NCI-H774 (cell line): ENCODE results near the gene CATSPERZ.

ENCODE experiments used
- DNase-seq: peaks from one replicate; lab custom pipeline; 2025; lab: John Stamatoyannopoulos, UW

The CATSPERZ gene

GRCh38 chr11:64263947-64264317 lies 36.2 kb upstream of the CATSPERZ start:
- no peak for DNase-seq

DNA sequence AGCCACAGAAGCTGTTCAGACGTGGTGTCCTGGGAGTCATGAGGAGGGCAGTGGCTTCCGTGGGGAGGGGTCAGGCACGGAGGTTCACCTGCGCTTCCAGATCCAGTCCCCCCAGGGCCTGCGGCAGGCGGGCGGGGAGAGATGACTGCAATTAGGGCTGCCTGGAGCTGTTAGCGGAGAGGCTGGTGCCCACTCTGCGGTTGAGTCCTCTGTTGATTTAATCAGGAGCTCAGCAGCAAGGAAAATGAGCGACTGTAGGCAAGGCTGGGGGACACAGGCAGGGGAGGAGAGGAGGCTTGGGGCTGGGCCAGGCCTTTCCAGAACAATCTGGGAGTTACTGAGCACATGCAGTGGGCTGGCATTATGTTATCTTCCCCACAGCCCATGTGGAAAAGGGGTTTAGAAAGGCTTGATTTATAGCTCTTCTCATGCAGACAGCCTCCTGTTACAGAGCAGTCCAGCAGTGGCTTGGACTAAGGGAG lies 35.7 kb upstream of the CATSPERZ start:
- no peak for DNase-seq

- DNase-seq: no peak
These were observed 34.7 kb upstream of the CATSPERZ start for GRCh38 chr11:64265176-64266160.

DNA sequence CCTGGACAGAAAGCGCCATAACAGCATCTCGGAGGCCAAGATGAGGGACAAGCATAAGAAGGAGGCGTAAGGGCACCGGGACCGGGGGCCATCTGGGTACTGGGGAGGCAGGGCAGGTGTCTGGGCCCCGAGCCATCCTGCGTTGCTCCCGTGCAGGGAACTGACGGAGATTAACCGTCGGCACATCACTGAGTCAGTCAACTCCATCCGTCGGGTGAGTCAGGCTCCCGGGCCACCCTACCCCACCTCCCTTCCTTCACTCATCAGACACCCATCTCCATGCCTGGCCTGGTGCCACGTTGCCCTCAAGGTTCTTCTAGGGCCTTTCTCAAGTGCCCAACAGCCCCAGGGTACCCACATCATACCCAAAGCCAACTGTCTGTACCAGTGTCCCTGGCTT lies 33.8 kb upstream of the CATSPERZ start:
- DNase-seq: no peak

GRCh38 chr11:64267207-64267945 lies 32.8 kb upstream of the CATSPERZ start:
- DNase-seq: no peak

DNA sequence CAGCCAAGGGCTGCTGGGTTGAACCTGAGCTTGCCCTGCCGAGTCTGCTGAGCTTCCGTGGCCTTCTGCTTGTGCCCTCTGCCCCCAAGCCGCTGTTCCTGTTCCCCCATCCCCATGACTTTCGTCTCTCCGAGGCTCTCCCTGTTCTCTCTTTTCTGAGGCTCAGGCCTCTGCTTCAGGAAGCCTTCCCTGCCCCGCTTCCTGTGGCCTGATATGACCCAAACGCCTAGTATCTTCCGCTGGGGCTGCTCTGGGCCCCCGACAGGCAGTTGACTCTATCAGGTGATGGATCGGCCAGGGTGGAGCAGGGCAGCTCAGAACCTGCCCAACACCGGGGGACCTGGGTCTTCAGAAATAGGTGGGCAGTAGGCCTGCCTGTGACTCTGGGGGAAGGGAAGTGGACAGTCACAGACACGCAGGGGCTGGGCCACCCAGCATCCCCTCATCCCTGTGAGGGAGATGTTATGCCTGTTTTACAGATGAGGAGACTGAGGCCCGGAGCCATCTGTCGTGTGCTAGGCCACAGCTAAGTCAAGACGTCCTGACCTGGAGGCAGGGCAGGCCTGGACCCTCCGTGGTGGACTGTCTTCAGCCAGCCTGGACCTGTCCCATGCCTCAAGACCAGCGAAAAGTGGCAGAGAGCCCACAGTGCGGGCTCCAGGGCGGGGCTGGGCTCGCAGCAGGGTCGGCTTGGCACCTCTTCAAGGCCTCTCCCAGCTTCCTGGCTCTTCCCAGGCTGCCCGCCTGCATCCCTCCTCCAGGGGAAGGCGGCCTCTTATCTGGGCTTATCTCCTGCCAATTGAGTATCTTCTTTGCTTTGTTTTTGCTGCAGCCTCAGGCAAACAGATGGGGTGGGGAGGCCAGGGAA lies 31.9 kb upstream of the CATSPERZ start:
- no peak for DNase-seq

- no peak for DNase-seq
These were observed 31.1 kb upstream of the CATSPERZ start for GRCh38 chr11:64268893-64269539.

DNA sequence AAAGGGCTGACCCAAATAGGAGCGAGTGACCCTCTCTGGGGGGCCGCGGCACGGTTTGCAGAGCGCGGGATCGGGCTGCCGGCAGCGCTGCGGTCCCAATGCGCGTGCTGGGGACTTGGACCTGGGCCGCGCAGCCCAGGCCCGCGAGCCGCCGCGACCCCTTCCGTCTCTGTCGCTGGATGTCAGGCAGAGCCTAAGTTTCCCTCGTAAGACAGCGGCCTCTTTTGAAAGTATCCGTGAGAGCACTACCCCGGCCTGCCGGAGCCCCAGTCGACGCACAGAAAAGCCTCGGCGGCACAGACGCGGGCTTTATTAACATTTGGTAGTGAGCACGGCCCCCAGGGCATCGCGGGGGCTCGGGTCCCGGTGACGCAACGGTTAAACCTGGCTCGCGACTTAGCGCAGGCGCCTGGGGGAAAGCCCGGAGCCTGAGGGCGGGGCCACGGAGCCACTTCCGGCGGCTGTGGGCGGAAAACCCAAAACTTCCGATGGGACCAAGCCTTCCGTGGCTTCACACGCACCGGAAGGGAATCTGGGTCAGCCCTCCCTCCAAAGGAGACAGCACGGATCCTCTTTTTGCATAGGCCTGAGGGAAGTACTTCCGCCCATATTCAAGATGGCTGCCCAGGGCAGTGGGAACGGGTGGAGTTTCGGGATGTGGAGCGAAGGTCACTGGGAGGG lies 30.5 kb upstream of the CATSPERZ start:
- peak; percentile 100 for DNase-seq

DNA sequence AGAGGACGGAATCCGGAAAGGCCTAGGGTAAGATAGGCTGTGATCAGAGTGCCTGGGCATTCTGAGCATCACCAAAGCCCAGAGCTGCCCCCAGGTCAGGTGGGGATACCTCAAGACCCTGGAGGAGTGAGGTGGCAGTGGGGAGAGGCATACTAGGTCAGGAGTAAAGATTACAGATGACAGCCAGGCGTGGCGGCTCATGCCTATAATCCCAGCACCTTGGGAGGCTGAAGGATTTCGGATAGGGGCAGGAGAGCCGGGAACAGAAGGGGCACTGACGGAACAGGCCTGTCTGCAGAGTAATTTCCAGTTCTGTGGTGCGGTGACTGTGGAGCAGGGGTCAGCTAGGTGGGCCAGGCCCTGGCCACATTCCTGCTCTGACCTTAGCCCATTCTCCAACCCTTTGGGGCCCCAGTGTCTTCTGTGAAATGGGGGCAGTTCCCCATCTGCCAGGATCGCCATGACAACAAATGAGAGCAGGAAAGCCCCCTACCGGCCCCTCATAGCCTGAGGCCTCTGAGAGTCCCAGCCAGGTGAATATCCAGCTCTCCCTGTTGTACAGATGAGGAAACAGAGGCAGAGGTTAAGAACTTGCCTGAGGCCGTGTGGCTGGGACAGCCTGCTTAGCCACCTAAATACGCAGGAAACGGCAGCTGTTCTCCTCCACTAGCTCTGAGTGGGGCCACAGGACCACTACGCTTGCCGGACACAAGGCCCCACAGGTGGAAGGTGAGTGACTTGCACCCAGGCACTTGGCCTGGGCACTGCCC lies 24.9 kb upstream of the CATSPERZ start:
- DNase-seq: no peak

- no peak for DNase-seq
These were observed 24.3 kb upstream of the CATSPERZ start for GRCh38 chr11:64275841-64276240.

DNA sequence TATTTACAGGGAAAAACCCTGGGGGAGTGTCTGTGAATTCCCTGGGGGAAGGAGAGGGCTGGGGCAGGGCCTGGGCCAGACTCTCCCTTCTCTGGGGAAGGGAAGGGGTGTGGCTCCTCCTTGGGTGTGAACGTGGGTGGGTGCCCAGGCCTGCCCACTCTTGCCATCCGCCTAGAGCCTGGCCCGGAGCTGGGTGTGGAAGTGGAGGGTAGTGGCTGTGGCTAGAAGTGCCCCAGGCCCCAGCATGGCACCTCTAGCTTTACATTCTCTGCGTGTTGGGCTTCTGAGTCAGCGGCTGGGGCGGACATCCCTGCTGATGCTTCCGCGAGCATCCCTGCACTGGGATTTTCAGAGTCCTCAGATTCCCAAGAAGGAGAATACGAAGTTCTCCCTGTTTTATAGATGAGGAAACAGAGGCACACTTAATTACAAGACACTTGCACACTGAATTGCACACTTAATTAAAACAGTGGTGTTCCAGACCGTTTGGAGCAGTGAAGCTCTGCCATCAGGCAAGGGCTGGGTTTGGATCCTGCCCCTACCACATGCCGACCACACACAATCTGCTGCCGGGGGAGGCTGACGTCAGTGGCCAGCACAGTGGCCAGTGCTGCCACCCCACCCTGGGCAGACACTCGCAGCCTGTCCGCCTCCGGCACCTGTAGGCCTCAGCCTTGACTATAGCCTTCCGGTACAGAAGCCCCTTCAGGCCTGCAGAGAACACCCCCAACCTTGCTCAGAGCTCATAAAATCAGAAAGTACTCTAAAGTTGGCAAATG lies 23.3 kb upstream of the CATSPERZ start:
- DNase-seq: no peak

GRCh38 chr11:64278576-64279190 lies 21.5 kb upstream of the CATSPERZ start:
- no peak for DNase-seq

- DNase-seq: no peak
These were observed 18.0 kb upstream of the CATSPERZ start for GRCh38 chr11:64281957-64282770.

GRCh38 chr11:64283092-64283491 lies 17.1 kb upstream of the CATSPERZ start:
- DNase-seq: no peak

- peak; percentile 94 for DNase-seq
These were observed 15.9 kb upstream of the CATSPERZ start, which contains the start of gene BAD for GRCh38 chr11:64284048-64284961. Gene BAD (minus strand): TSS chr11:64284665. CDS start chr11:64284368, 297 bp downstream.

DNA sequence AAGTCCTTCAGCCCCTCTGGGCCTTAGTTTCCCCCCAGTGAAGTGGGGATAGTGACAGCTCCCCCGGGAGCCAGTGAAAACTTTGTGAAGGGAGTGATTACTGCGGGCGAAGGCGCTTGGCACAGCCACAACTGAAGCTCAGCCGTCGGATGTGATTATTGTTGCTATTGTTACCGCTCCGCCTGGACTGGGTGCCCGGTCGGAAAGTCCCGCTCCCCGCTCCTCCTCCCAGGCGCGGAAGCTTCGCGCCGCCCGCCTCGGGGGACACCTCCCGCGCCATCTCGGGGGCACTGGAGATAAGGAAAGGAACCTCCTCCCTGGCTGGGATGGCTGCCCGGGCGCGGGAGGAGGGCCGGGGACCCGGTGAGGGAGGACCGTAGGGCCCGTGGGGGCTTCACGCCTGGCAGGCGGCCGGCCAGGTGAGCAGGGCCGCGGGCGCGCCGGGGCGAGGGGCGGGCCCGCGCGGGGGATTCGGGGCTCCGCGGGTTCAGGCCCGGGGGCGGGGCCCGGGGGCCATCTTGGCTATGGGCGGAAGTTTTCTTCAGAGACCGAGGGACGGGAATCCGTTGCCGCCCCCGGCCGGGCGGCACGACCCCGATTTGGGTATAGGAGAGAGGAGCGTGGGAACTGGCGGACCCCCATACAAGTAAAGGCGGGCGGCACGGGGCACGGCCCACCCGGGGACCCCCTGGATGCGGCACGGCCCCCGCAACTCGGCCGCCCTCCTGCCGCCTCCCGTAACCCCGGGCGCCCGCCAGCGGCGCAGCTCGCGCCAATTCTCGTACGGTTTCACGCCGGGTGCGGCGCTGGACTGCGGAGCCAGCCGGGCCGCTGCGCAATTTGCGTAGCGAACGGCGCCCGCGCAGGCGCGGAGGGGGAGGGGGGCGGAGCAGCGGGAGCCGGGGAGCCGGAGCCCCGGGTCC lies 14.9 kb upstream of the CATSPERZ start, which contains the start of gene GPR137:
TSS of gene GPR137 (plus strand) at position 887 of the 923 bp plus-strand sequence. CDS start 677 bp downstream, outside the sequence.
- DNase-seq: peak; percentile 89
